ENCODE measurements around the gene MSL1.

DNA sequence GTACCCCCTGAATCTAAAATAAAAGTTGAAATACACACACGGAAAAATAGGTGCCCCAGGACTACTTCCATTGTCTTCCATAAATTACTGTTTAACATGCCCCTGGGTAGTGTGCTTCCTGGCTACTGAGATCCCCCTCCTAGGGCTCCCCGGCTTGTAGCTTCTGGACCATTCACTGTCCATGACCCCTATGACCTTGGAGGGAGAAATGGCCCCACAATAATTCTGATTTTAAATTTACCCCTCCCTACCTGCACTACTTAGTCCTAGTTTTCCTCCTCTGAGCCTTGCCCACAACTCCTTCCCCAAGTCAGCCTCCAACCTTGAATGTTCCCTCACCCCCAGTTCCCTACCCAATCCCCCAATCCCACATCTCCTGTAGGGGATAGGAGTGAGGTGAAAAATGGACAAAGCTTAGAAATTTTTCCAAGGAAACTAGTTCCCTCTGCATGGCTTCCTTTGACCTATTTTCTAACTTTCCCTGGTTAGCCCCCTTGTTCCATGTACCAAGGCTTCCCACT is 9.5 kb upstream of the MSL1 start:
- no peak for TF ChIP-seq POLR2A (IDR thresholded peaks at IDR 0.05)
- TF ChIP-seq, protein P1, sequence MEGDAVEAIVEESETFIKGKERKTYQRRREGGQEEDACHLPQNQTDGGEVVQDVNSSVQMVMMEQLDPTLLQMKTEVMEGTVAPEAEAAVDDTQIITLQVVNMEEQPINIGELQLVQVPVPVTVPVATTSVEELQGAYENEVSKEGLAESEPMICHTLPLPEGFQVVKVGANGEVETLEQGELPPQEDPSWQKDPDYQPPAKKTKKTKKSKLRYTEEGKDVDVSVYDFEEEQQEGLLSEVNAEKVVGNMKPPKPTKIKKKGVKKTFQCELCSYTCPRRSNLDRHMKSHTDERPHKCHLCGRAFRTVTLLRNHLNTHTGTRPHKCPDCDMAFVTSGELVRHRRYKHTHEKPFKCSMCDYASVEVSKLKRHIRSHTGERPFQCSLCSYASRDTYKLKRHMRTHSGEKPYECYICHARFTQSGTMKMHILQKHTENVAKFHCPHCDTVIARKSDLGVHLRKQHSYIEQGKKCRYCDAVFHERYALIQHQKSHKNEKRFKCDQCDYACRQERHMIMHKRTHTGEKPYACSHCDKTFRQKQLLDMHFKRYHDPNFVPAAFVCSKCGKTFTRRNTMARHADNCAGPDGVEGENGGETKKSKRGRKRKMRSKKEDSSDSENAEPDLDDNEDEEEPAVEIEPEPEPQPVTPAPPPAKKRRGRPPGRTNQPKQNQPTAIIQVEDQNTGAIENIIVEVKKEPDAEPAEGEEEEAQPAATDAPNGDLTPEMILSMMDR (IDR thresholded peaks at IDR 0.05 in 8 of 11, conservative IDR thresholded peaks at IDR 0.05 in 3 of 11) = no peak
